ENCODE data around the gene TSPAN16. TPM values are rescaled to one million over a fixed set of nuclear protein-coding genes. Genes with fewer than 3 reads are reported as not detected.

TSPAN16 gene
- total and polyA plus RNA-seq, 2 experiments from 2014 or later = not detected

GRCh38 chr19:11304936-11305335 lies 9.0 kb downstream of the TSPAN16 start:
- ATAC-seq = no peak
- Mint-ChIP-seq H3K4me3 (no peak overlapping the region), H3K27ac (no peak overlapping the region), H3K27me3 (ENCODE audit: insufficient read depth, low read depth, poor library complexity) (peaks cover 3% of the 10 kb centered on the region), H3K9me3 (peaks cover under 1% of the 10 kb centered on the region; the same call in 2 of the 3 replicates), H3K36me3 (ENCODE audit: low read depth) (no peaks in the 10 kb centered on the region), H3K4me1 (no peaks in the 10 kb centered on the region)
- Histone ChIP-seq H3K9me2 (ENCODE audit: insufficient read depth) (no peaks in the 10 kb centered on the region), H2AFZ (no peak overlapping the region), H3K4me2 (no peak overlapping the region), H4K20me1 (replicated peaks; ENCODE audit: insufficient read depth) (no peaks in the 10 kb centered on the region), H3K4me3 (no peak overlapping the region), H3K79me2 (replicated peaks; ENCODE audit: insufficient read depth) (no peaks in the 10 kb centered on the region), H3K27ac (ENCODE audit: low read depth) (no peak overlapping the region), H3K27me3 (ENCODE audit: insufficient read depth) (no peaks in the 10 kb centered on the region), H3K36me3 (ENCODE audit: insufficient read depth) (no peaks in the 10 kb centered on the region), H3F3A (replicated peaks; ENCODE audit: low read depth) (no peaks in the 10 kb centered on the region), H3K4me1 (ENCODE audit: insufficient read depth) (no peaks in the 10 kb centered on the region)
- TF ChIP-seq, protein P1, sequence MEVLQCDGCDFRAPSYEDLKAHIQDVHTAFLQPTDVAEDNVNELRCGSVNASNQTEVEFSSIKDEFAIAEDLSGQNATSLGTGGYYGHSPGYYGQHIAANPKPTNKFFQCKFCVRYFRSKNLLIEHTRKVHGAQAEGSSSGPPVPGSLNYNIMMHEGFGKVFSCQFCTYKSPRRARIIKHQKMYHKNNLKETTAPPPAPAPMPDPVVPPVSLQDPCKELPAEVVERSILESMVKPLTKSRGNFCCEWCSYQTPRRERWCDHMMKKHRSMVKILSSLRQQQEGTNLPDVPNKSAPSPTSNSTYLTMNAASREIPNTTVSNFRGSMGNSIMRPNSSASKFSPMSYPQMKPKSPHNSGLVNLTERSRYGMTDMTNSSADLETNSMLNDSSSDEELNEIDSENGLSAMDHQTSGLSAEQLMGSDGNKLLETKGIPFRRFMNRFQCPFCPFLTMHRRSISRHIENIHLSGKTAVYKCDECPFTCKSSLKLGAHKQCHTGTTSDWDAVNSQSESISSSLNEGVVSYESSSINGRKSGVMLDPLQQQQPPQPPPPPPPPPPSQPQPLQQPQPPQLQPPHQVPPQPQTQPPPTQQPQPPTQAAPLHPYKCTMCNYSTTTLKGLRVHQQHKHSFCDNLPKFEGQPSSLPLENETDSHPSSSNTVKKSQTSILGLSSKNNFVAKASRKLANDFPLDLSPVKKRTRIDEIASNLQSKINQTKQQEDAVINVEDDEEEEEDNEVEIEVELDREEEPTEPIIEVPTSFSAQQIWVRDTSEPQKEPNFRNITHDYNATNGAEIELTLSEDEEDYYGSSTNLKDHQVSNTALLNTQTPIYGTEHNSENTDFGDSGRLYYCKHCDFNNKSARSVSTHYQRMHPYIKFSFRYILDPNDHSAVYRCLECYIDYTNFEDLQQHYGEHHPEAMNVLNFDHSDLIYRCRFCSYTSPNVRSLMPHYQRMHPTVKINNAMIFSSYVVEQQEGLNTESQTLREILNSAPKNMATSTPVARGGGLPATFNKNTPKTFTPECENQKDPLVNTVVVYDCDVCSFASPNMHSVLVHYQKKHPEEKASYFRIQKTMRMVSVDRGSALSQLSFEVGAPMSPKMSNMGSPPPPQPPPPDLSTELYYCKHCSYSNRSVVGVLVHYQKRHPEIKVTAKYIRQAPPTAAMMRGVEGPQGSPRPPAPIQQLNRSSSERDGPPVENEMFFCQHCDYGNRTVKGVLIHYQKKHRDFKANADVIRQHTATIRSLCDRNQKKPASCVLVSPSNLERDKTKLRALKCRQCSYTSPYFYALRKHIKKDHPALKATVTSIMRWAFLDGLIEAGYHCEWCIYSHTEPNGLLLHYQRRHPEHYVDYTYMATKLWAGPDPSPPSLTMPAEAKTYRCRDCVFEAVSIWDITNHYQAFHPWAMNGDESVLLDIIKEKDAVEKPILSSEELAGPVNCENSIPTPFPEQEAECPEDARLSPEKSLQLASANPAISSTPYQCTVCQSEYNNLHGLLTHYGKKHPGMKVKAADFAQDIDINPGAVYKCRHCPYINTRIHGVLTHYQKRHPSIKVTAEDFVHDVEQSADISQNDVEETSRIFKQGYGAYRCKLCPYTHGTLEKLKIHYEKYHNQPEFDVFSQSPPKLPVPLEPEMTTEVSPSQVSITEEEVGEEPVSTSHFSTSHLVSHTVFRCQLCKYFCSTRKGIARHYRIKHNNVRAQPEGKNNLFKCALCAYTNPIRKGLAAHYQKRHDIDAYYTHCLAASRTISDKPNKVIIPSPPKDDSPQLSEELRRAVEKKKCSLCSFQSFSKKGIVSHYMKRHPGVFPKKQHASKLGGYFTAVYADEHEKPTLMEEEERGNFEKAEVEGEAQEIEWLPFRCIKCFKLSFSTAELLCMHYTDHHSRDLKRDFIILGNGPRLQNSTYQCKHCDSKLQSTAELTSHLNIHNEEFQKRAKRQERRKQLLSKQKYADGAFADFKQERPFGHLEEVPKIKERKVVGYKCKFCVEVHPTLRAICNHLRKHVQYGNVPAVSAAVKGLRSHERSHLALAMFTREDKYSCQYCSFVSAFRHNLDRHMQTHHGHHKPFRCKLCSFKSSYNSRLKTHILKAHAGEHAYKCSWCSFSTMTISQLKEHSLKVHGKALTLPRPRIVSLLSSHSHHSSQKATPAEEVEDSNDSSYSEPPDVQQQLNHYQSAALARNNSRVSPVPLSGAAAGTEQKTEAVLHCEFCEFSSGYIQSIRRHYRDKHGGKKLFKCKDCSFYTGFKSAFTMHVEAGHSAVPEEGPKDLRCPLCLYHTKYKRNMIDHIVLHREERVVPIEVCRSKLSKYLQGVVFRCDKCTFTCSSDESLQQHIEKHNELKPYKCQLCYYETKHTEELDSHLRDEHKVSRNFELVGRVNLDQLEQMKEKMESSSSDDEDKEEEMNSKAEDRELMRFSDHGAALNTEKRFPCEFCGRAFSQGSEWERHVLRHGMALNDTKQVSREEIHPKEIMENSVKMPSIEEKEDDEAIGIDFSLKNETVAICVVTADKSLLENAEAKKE (CRISPR knock-in tag; IDR thresholded peaks at IDR 0.05) = no peak
- TF ChIP-seq EZH2 (IDR thresholded peaks at IDR 0.05; ENCODE audit: low read depth, unreplicated experiment) (no peak), EZH2phosphoT487 (IDR thresholded peaks at IDR 0.05; ENCODE audit: unreplicated experiment) (no peak), ETS1 (IDR thresholded peaks at IDR 0.05) (no peak), CTCF (conservative IDR thresholded peaks at IDR 0.05; ENCODE audit: low read depth in 2 of 2) (no peak), ZNF331 (CRISPR knock-in tag; IDR thresholded peaks at IDR 0.05; ENCODE audit: low read depth) (no peak), STAT1 (IDR thresholded peaks at IDR 0.05; ENCODE audit: unreplicated experiment) (no peak), JUNB (IDR thresholded peaks at IDR 0.05; ENCODE audit: unreplicated experiment) (no peak), POLR2AphosphoS5 (IDR thresholded peaks at IDR 0.05; ENCODE audit: low read depth) (no peak), NANOG (IDR thresholded peaks at IDR 0.05; ENCODE audit: borderline replicate concordance) (no peak)
- DNase-seq (ENCODE audit: low spot score) = no peak
